Measurements from ENCODE around the gene AP3D1.
A peak's percentile ranks its signal among the peaks of the same experiment; 100 is the strongest.
"Not testable (repeated sequence)": the region's sequence is repeated elsewhere in the genome, so short reads cannot be mapped to it uniquely, and the experiment has no call there.

The AP3D1 gene

GRCh38 chr19:2097886-2098327 is 53.5 kb downstream of the AP3D1 start:
- TF ChIP-seq, protein P1, sequence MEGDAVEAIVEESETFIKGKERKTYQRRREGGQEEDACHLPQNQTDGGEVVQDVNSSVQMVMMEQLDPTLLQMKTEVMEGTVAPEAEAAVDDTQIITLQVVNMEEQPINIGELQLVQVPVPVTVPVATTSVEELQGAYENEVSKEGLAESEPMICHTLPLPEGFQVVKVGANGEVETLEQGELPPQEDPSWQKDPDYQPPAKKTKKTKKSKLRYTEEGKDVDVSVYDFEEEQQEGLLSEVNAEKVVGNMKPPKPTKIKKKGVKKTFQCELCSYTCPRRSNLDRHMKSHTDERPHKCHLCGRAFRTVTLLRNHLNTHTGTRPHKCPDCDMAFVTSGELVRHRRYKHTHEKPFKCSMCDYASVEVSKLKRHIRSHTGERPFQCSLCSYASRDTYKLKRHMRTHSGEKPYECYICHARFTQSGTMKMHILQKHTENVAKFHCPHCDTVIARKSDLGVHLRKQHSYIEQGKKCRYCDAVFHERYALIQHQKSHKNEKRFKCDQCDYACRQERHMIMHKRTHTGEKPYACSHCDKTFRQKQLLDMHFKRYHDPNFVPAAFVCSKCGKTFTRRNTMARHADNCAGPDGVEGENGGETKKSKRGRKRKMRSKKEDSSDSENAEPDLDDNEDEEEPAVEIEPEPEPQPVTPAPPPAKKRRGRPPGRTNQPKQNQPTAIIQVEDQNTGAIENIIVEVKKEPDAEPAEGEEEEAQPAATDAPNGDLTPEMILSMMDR (IDR thresholded peaks at IDR 0.05; ENCODE audit: insufficient read depth, missing control alignments), result no peak
- FAIRE-seq, result no peak
- DNase-seq (ENCODE audit: insufficient read length, low spot score), result no peak

DNA sequence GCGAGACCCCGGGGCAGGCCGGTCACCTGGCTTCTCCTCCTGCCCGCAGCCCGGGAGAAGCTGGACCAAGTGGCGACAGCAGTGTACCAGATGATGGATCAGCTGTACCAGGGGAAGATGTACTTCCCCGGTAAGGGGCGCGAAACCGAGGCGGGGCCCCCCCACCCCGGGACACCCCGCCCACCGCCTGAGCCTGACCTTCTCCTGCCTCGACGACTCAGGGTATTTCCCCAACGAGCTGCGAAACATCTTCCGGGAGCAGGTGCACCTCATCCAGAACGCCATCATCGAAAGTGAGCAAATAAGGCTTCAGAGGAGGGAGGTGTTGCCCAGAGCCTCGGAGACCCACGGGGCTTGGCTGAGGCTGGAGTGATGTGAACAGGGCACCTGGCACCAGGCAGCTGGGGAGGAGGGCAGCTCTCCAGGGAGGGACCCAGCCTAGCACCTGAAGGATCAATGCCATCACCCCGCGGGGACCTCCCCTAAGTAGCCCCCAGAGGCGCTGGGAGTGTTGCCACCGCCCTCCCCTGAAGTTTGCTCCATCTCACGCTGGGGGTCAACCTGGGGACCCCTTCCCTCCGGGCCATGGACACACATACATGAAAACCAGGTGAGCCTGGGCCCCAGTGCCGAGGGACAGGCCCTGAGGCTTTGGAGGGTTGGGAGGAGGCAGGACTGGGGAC is 54.0 kb downstream of the AP3D1 start:
- TF ChIP-seq, protein P1 (IDR thresholded peaks at IDR 0.05; ENCODE audit: insufficient read depth, missing control alignments), result no peak
- DNase-seq (ENCODE audit: insufficient read length, low spot score) (no peak), FAIRE-seq (no peak)

DNA sequence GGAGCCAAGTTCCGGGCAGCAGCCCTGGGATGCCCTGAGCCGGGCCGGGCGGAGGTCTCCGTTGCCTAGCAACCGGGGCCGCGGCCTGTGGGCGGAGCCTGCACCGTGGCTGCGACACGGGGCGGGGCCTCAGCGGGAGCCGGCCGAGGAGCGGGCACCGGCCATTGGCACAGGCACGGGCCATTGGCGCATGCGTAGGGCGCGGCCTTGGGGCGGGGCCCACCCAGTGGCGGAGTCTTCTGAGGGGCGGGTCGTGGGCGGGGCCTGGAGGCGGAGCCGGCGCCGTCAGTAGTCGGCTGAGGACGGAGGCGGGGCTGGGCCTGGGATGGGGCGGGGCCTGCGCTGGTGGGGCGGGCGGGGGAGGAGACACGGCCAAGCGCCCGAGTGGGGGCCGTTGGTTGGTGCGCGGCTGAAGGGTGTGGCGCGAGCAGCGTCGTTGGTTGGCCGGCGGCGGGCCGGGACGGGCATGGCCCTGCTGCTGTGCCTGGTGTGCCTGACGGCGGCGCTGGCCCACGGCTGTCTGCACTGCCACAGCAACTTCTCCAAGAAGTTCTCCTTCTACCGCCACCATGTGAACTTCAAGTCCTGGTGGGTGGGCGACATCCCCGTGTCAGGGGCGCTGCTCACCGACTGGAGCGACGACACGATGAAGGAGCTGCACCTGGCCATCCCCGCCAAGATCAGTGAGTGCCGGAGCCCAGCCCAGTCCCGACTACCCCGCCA is 54.7 kb downstream of the AP3D1 start, which contains the start of gene IZUMO4:
TSS of gene IZUMO4 (plus strand) at position 436 of the 723 bp plus-strand sequence. CDS start at position 467, 31 bp downstream.
- peak; percentile 98 for DNase-seq (ENCODE audit: insufficient read length, low spot score)
- TF ChIP-seq, protein P1 (IDR thresholded peaks at IDR 0.05; ENCODE audit: insufficient read depth, missing control alignments), result peak; percentile 38
- FAIRE-seq, result no peak

DNA sequence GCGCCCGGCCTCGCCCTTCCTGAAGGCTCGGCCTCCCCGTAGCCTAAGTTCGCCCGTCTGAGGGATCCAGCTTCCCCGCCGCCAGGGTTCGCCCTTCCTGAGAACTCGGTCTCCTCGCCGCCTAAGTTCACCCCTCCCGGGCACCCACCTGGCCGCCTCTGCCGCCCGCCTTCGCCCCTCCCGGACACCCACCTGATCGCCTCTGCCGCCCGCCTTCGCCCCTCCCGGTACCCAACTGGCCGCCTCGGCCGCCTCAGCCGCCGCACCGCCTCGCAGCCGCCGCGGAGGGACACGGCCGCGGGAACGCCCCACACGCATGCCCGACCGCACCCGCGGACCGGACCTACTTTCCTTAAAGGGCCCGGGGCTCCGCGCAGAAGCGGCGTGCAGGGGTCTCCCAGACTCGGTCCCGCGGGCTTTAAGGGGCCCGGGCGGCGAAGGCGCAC is 55.3 kb downstream of the AP3D1 start, which contains the start of gene MOB3A:
TSS of gene MOB3A (minus strand) at position 293 of the 446 bp plus-strand sequence. CDS start 17,766 bp downstream, outside the sequence.
- FAIRE-seq (no peak), DNase-seq (ENCODE audit: insufficient read length, low spot score) (peak; percentile 69)
- TF ChIP-seq, protein P1 (IDR thresholded peaks at IDR 0.05; ENCODE audit: insufficient read depth, missing control alignments), result peak; percentile 3

GRCh38 chr19:2091926-2092525 is 59.3 kb downstream of the AP3D1 start:
- DNase-seq (ENCODE audit: insufficient read length, low spot score); FAIRE-seq: not testable (repeated sequence)

- TF ChIP-seq, protein P1 (IDR thresholded peaks at IDR 0.05; ENCODE audit: insufficient read depth, missing control alignments), result no peak
Observed at GRCh38 chr19:2089727-2090053, 61.7 kb downstream of the AP3D1 start.

GRCh38 chr19:2089001-2089711 is 62.2 kb downstream of the AP3D1 start:
- FAIRE-seq (no peak), DNase-seq (ENCODE audit: insufficient read length, low spot score) (no peak)
- TF ChIP-seq, protein P1 (IDR thresholded peaks at IDR 0.05; ENCODE audit: insufficient read depth, missing control alignments), result no peak

More at GRCh38 chr19:2089727-2090053, 61.7 kb downstream of the AP3D1 start:
- FAIRE-seq (no peak), DNase-seq (ENCODE audit: insufficient read length, low spot score) (no peak)
